AG09309 (cell line): ENCODE measurements around the gene P3H2.
A peak's percentile ranks its signal among the peaks of the same experiment; 100 is the strongest.

Experiments used
- DNase-seq: peaks from one replicate; pipeline ENCODE4 v3.0.0-alpha.2; 2010; ENCODE audit warnings: low read depth
- H3K4me3 ChIP-seq: 2 replicates; pipeline ENCODE4 v1.5.1; 2011; ENCODE audit warnings: mild to moderate bottlenecking, low read depth, low read length, moderate library complexity; ENCODE audit not compliant: control insufficient read depth
- TF ChIP-seq, protein P1 (sequence below): IDR thresholded peaks from 2 replicates; pipeline ENCODE4 v1.5.1; 2011; ENCODE audit warnings: mild to moderate bottlenecking, low read depth, low read length, inconsistent platforms; ENCODE audit not compliant: insufficient read depth, control insufficient read depth; ENCODE audit errors: missing control alignments

P3H2 gene

DNA sequence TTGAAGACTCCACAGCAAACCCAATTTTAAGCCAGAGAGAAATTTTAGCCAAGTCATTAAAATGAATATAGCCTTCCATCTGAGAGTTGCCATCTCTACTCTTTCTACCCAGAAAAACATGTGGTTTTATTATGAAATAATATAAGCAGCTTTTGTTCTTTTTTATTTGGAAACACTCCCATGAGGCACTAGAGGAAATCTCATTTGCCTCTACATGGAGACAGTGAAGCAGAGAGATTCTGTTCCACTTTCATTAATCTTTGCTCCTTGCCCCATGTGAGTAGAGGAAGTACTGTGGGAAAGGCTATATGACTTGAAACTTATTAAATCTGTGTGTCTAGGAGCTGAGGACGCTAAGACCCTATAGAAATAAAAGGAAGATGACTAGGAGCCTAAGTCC, 111.1 kb downstream of the P3H2 start:
- H3K4me3 ChIP-seq: no peak overlapping the region
- TF ChIP-seq, protein P1, sequence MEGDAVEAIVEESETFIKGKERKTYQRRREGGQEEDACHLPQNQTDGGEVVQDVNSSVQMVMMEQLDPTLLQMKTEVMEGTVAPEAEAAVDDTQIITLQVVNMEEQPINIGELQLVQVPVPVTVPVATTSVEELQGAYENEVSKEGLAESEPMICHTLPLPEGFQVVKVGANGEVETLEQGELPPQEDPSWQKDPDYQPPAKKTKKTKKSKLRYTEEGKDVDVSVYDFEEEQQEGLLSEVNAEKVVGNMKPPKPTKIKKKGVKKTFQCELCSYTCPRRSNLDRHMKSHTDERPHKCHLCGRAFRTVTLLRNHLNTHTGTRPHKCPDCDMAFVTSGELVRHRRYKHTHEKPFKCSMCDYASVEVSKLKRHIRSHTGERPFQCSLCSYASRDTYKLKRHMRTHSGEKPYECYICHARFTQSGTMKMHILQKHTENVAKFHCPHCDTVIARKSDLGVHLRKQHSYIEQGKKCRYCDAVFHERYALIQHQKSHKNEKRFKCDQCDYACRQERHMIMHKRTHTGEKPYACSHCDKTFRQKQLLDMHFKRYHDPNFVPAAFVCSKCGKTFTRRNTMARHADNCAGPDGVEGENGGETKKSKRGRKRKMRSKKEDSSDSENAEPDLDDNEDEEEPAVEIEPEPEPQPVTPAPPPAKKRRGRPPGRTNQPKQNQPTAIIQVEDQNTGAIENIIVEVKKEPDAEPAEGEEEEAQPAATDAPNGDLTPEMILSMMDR: no peak
- no peak for DNase-seq

DNA sequence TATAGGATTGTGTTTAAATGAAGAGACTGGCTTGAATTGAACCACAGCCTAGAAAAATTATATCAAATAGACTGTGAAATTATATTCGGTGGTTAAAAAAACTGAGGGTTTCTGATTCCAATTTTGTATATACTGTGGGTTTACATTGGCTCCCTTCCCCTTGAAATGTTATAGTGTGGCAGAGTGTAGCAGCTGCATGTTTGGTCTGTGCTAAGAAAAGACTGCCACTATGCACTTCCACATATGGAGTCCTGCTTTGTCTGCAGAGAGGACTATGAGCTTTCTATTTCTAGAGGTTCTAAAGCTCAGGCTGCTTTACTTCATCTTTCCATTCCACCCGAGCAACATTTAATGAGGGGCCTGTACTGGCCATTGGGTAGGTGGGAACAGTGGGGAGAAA, 112.3 kb downstream of the P3H2 start:
- TF ChIP-seq, protein P1: no peak
- no peak for DNase-seq

DNA sequence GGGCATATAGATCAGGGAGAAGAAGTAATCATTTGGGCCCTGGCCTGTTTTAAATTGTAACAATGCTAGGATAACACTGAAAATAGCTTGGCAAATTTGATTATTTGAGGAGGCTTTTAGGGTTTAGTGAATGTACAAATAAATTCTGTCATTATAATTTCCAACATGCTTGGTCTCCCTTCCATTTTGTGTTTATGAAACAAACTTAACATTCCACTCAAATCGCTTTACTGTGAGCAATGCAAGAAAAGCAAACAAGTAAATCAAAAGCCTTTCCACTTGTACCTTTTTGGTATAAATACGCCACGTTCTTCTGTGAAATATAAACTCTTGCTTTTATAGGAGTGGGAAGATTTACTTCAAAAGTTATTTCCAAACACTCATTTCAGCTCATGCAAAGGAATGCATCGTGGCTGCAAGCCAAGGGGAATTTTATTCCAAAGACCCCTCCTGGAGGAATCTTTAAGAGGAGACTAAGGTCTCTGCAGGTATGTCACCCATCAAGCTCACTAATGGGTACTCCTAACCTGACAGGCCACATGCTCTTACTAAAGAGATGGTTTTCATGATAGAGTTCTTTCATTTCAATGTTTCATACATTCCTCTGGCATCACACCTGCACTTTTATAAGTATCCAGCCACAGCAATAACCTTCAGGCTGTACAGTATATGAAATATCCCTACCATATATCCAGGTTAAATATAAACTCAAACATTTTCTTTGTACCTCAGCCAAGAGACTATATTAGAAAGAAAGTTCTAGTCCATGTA, 115.2 kb downstream of the P3H2 start:
- H3K4me3 ChIP-seq: no peak overlapping the region
- DNase-seq: no peak
- TF ChIP-seq, protein P1: no peak

More for the DNA sequence above, 112.3 kb downstream of the P3H2 start:
- H3K4me3 ChIP-seq: no peak overlapping the region

DNA sequence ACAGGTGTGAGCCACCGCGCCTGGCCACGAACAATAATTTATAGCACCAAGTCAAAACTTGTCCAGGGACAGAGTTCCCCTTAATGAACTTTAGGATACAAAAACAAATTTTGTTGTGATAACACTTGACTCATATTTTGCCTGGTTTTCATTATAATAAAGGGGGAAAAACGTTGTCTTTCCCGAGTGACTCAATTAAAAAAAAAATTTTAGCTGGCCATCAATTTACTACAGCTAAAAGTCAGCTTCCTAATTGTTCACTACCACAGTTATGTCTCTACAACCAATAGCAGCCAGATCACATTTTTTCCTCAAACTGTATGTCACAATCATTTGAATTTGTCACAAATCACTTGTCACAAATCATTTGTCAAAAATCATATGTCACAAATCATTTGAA, 116.0 kb downstream of the P3H2 start:
- no peak for DNase-seq
- TF ChIP-seq, protein P1: no peak
- H3K4me3 ChIP-seq: no peak overlapping the region

DNA sequence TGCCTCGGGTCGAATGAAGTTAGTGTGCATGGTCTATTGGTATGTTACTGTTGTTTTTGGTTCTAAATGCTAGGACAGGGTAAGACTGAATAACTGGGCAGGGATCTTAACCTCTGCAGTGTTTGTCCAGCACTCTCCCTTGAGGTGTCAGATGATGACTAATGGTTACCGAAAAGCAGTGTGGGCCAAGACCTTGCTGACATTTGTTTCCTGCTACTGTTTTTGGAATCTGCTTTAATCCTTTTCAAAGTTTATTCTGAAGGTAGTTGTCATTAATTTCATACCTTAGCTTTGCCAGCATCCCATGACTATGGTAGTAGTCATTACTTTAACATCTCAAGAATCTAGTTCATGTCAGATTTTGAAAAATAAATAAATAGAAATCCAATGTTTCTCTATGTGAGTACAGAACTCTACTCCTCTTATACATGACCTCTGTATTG, 117.0 kb downstream of the P3H2 start:
- TF ChIP-seq, protein P1: no peak
- H3K4me3 ChIP-seq: no peak overlapping the region
- peak; percentile 18 for DNase-seq

DNA sequence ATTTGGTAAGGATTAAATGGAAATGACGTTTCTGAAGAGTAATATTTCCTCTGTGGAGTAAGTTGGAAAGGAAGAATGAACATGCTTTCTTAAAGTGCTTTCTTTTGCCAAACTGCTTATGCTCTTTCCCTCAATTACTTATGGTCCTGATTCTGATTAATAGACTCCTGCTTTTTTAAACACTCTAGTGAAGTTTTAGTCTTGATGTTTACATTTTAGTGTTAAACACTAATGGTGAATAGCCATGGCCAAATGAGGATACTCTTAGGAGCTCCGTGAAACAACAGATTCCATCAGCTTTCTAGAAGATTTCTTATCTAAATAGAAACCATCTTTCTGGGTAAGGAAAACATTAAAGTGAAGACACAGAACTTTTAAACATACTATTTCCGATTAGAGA, 117.6 kb downstream of the P3H2 start:
- no peak for DNase-seq
- TF ChIP-seq, protein P1: no peak
- no peak overlapping the region for H3K4me3 ChIP-seq
